Left hindlimb (tissue), 1 donor: ENCODE measurements around the gene PLD1.

ENCODE experiments used
- DNase-seq: peaks from one replicate; pipeline ENCODE4 v3.0.0-alpha.2; 2018

PLD1 gene

DNA sequence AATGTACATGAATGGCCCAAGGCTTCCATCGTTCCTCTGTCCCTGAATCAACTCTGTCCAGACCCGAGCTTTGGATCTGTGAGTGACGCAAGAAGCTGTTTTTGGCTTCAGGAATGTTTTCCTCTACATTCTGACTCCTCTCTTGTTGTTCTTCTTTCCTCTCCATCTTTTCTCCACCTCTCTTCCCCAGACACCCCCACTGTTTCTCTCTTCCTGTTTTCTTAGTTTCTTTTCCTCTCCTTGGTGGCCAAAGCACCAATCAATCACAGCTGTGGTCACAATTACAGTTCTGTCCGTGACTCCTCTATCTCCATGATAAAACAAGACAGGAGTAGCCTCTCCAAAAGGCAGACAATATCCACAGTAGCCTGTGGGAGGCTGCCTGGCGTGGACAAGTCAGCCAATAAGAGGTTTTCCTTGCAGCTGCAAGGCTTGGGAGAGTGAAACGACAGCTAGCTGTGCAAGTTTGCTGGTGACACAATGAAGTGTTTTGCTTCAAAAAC lies 28.0 kb upstream of the PLD1 start:
- peak; percentile 63 for DNase-seq

DNA sequence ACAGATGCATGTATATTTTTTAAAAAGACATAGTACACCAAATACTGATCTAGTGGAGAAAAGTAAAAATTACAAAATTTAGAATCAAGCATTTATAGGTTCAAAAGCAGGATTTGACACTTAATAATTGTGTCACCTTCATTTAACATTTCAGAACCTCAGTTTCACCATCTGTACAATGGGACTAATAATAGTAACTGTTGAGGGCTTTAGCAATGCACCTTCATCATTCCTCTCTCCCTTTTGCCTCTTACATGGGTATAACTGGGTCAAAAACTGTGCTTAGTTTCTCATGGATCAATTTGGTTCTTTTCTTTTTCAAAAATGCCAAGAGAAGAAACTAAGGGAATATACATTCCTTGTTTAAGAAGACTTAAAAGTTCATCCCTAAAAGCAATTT lies 27.4 kb upstream of the PLD1 start:
- DNase-seq: no peak

DNA sequence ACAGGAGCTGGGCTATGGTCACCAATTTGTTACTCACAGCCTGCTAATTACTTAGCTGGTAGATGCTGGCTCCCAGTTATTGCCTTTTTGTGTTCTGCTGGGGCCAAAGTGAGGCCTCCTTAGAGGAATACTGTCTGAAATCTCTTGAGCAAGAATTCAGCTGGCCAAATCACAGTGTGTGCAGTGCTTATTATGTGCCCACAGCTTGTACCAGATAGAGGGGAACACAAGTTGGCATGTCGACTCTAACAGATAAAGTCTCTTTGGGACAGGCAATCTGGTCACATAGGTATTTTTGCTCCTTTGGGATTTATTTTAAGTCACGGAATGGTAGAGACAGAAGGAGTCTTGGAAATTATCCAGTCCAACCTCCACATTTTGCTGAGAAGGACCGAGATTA lies 26.6 kb upstream of the PLD1 start:
- DNase-seq: no peak

DNA sequence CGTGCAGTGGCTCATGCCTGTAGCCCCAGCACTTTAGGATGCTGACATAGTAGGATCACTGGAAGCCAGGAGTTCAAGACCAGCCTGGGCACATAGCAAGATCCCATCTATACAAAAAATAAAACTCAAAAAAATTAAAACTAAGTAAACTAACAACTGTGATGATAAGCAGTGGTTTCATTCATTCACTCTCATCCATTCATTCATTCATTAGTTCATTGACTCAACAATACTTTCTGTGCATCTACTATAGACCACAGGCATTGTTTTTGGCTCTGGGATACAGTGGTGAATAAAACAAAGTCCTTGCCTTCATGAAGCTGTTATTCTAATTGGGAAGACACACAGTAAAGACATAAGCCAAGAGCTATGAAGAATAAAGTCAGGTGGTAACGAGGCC lies 25.3 kb upstream of the PLD1 start:
- no peak for DNase-seq

DNA sequence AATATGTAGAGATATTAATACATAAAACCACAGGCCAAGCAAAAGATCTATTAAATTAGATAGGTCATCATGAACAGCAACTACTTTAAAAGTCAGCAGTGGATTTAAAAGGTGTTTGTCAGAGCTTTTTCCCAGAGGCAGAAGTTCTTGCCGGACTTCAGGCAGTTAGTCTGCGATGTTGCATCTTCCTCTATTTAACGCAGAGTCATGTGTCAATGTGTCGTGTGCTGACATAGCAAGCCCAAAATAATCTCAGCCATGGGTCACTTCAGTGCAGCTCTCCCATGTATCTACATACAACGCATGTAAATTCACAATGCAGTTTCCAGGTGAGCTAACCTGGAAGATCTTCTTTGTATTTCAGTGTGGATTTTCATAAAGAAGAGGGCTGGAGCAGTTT lies 24.8 kb upstream of the PLD1 start:
- DNase-seq: no peak

DNA sequence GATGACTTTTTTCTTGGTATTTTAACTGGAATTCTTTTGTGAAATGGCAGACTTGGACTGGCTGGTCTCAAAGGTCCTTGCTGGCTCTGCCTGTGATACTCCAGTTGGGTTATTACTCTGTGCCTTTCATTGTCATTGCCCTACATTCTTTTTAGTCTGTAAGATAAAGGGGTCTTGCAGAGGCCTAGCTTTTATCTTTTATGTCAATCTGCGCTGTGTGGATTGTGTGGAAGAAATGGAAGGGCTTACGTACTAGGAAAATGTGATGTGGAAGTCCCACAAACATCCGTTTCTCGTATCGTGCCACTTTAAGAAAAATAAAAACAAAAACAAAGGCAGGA lies 24.1 kb upstream of the PLD1 start:
- DNase-seq: no peak

DNA sequence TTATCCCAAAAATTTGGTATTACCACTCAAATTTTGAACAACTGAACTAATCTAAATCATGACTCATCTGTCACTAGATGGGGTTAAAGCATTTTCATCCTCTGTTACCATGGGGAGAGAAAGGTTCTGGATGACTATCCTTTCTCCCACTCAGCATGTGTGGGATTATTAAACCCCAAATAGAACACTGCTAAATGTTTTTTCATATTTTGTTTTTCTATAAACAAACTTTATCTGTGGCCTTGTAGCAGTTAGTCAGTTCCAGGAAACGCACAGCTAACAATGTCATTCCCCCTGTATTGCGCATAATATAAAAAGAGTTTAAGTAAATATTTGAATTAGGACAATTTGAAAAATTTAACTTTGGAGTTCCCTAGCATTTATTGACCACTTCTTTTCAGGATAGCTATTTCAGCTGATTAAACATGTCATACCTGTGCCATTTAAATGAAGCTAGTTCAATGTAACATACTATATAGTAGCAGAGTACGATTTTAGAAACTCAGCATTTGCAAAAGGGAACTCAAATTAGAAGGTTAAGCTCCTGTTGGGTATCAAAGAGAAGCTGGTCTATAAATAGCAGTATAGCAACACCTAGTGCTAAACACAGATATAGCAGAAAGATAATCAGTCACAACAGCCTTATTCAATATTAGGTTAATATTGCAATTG lies 23.6 kb upstream of the PLD1 start:
- no peak for DNase-seq

DNA sequence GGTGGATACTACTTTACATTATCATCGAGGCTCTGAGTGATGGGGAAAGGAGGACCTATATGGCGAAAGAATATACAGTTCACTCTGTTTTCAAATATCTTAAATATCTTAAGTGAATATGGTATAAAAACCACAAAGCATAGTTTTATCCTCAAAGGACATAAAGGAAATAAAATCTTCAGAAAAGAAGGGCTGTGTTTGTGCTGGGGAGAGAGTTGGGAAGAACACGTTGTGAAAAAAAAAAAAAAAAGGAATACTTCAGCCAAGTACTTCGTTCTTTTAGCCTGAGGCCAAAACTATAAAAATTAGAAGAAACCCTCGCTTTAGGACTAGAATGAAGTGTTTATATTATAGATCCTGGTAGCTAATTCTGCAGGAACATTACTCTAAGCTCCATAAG lies 22.7 kb upstream of the PLD1 start:
- no peak for DNase-seq

DNA sequence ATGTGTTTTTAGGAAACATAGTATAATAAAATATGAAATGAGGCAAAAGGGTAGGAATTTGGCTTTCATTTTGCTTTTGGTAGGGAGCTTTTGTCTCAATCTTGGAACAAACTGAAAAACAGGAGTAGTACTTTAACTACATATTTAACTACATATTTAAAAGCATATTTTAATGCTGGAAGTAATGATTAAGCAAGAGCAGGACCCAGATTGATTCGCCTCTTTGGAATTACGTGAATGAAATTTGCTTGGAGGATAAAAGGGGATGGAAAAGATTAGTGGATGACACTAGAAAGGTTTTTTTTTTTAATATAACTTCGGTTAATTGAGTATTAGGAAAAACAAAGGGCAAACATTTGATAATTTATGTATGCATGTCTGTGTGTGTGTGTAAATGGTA lies 21.7 kb upstream of the PLD1 start:
- no peak for DNase-seq

DNA sequence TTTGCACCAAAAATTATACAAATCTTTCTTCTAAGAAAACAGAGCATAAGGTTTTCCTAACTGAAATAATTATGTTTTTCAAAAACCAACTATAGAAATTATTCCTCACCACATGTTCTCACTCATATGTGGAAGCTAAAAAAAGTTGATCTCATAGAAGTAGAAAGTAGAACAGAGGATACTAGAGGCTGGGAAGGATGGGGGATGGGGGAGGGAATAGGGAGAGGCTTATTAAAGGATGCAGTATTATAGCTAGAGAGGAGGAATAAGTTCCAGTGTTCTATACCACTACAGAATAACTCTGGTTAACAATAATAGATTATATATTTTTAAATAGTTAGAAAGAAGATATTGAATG lies 20.2 kb upstream of the PLD1 start:
- no peak for DNase-seq

DNA sequence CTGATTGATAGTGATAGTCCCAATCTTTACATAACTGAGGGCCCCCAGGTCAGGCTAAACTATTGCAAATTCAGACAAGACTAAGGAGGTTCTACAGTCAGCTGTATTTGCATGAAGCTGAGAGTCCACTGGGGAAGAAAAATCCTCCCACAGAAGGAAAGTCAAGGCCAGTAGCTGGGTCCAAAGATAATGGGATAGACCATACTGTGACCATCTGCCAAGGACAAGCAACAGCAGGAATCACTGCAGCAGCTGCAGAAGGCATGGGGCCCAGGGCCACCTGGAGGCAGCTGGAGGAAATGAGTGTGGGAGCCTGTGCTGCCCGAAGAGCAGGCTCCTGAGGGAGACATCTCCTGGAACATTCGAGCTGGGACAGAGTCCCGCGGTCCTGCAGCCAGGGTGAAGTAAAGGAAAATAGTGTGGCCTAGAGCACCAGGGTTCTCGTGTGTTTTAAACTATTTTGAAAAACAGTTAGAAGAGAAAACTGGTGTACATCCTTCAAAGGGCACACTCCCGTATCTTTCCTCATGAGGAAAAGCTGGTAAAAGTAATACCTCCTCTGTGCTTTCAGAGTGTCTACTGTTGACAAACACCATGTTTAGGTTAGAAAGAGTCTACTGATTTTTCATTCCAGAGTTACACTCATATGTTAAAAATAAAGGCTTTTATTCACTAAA lies 19.7 kb upstream of the PLD1 start:
- DNase-seq: peak; percentile 83

DNA sequence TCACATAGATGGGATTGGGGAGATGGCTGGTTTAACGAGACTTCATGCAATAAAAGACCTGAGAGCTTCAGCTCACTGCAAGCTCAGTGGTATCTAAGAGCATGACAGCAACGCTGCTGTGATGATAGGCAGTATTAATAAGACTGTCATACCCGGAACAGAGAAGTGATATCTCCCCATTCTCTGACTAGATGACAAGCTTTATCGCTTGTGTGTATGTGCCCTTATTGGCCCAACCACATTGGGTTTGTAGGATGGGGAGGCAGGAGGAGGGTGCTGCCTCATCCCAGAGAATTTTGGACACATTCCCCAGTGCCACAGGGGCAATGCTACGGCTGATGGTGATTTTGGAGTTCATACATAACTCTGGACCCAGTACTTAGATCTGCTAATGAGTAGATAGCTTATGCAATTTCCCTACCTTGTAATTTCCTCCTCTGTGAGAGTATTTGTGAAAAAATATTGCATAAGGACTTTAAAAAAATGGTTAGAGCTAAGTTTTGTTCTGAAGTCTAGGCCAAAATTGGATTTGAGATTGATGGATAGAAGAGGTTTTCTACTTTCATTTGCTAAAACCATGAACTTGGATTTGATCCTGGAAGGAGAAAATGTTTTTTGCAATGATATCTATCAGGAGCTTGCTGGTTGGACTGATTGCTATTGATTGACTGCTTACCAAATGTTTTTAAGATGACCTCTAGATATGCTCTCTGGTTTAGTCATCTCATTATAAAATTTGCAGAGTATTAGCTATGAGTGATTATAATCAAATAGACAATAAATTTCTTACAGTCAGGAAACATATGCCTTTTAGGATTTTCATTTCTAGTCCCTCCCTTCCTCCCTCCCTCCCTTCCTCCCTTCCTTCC lies 18.9 kb upstream of the PLD1 start:
- DNase-seq: no peak

DNA sequence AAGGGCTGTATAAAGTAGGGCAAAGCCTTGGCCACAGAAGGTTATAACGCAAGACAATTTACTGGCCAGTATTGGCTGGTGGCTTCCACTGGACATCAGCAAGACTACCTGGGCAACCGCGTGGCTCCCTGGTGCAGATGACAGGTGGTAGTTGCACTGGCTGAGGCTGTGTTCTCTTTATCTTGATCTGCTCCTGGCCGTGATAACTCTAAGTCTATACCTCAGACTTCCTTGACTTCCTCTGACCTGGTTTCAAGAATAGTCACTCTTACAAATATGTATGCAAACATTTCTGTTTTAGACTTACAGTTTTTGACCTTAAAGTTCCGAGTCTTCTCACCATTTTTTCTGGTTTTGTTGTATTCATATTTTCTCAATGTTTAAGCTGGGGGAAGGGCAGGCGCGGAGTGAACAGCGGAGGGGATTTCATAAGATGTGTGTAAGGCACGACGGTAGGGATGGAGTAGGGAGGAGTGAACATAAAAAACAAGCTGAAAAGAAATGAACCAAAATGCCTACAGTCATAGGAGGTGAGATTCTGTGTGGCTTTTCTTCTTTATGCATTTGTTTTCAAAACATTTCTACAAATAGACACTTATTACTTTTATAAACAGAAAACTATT lies 17.7 kb upstream of the PLD1 start:
- DNase-seq: no peak

DNA sequence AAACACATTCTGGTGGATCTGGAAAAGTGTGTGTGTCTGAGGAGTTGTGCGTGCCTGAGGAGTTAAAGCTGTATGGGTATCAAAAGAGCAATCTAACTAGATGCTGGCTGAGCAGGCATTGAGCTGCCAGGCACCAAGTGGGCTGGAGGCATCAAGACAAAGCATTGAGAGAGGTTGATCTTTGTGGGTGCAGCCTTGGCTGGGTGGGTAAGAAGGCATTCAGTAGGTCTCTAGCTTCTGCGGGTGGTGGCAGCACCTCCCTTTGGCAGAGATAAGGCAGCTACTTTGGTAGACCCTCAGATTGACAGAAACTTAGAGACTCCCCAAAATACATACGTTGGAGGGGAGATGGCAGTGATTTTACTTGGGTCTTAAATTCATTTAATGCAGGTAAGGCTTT lies 17.1 kb upstream of the PLD1 start:
- no peak for DNase-seq

DNA sequence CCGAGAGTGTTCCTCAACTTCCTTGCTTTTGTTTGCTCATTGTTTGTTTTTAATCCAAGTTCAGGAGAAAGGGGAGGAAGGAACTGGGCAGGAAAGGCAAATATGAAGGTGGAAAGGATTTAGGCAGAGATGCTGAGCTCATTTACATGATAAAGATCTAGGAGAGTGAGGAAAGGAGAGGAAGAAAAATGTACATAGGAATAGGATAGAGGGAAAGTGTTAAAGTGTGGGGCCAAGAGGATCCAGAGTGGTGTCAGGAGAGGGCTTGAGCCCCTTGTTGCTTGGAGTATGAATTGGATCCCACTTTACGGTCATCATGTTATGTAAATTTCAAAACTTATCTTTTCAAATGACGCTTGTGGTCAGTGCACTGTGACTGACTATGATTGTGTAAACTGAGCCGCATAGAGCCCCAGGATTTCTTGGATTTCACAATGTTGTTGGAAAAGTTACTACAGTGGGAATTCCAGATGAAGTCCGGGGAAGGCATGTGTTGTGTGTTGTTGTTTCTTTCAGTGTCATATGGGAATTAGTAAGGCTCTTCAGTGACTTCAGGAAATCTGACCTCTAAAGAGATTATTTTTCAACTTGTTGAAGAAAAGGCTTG lies 15.0 kb upstream of the PLD1 start:
- no peak for DNase-seq

DNA sequence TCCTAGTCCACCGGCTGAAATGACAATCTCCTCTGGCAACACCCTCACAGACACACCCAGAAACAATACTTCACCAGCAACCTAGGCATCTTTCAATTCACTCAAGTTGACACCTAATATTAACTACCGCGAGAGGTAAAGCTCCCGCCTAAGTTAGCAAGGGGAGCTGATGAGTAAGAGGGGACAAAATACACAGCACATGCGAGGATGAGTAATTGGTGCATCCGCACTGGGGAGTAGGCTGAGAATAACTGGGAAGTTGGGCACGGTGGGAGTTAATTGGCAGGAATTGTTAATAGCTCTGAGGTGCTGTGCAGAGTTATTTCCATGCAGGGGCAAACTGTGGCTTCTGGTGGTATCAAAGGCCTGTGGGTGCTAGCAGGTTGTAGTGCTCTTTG lies 14.5 kb upstream of the PLD1 start:
- no peak for DNase-seq

DNA sequence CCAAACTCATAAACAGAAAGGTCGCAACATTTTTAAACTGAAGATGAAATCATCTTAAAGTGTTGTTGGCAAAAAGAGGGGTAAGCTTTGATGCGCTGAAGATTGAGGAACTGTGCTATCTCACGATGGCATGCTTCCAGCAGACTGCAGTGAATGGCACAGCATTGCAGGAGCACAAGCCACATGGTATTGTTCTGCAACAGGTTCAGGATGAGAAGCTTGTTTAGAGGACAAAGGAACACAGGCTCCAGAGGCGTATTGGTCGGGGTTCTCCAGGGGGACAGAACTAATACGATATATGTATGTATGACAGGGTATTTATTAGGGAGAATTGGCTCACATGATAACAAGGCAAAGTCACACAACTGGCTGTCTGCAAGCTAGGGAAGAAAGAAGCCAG lies 13.8 kb upstream of the PLD1 start:
- no peak for DNase-seq

DNA sequence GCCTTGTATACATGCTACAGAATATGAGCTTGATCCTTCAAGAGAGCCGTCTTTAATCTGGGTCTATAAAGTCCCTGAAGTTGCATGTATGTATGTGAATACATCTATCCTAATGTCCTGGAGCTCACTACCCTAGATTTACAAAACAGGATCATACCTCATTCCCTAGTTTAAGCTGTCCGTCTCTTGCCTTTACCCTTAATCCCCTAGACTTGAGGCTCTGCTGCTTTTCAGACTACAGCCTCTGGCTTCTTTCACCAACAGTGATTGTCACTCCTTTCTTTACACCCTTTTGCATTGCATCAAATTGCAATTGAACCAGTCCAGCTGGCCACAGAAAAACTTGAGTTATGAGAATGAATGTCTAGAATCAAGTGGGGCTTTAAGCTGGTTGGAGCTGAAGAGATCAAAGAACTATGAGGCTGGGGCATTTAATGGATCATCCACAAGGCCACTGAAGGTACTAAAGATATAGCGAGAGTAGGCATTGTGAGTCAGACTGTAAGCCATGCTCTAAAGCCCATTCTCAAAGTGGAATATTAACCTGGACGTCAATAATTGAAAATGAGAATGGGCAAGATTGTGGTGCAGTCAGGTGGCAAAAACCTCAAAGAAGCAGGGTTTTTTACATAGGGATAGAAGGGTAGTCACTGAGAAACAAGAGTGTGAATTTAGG lies 12.3 kb upstream of the PLD1 start:
- DNase-seq: no peak

DNA sequence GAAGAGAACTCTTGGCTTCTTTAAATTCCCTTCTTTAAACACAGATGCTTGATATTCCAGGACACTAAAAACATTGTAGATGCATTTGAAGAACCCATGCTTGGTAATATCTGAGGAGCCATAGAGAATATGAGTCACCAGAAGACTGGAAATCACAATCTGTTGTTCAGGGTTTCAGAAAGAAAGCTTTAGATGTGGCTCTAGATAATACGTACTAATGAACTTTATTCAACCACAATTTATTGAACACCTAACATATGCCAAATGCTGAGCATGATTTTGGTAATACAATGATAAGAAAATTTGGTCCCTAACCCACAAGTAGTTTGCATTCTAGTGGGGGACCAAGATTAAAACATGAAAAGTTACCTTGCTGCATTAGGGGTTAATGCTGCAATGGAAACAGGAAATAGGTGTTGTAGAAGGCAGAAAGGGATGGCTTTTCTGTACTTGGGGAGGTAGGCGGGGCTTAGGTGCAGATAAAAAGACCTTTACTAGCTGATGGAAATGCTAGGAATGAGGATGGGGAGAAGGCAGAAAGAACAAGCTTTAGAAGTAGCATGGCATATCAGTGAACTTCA lies 11.6 kb upstream of the PLD1 start:
- no peak for DNase-seq

DNA sequence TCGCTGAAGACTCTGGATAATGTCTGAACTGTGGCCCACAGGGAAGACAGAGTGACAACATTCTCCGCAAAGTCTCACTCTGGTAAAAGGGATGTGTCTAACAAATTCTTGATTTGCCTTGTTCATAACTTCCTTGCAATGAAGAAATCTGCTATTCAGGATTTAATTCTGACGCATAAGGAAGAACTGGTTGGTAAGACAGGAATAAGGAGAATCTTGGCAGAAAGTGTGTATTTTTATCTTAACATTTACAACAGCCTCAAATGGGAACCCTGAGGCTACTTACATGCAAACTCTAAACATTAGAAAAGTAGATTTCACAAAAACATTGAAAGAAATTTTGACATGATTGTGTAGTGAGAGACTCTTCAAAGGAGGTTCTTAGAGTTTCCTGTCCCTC lies 10.8 kb upstream of the PLD1 start:
- DNase-seq: no peak

DNA sequence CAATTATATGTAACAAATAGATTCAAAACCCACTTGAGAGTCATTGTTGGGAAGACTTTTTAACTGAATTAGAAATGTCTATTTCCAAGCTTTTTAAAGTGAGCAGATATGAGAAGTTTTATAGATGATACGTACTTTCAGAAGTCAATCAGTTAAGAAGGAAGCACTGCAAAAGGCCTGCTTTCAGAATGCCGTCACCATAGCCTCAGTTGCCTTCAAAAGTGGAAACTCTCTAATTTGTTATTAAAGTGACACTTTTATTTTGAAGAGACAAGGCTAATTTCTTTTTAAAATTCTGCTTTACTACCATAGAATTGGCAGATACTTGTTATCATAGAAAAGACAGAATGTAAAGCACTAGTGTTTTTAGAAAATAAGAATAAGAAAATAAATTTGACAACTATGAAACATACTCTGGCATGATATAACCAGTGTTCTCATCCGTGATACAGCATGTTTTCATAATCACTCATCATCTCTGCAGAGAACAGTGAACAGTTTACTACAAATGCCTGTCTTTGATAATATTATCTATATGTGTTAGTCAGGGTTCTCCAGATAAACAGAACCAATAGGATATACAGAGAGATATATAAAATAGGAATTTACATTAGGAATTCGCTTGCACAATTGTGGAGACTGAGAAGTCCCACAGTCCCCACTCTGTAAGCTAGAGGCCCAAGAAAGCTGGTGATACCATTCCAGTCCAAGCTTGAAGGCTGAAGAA lies 7.0 kb upstream of the PLD1 start:
- no peak for DNase-seq
